ENCODE measurements around the gene CHST15.

The CHST15 gene

DNA sequence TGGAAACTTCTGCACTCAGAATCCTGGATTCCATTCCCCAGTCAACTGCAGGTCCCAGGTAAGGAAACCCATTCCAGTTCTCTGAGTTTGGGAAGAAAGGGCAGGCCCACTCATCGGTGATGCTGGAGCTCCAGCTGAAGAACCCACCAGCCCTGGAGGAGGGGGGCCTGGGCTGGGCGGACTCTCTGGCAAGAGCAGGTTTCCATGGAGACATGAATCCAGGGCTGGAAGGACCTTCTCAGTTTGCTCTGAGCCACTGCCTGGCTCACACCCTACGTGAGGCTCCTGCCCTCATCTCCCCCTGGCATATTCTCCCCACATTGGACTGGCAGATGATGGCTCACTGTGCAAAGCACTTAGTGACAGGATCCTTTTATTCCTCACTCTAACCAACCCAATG is 128.4 kb downstream of the CHST15 start:
- DNase-seq: no peak

DNA sequence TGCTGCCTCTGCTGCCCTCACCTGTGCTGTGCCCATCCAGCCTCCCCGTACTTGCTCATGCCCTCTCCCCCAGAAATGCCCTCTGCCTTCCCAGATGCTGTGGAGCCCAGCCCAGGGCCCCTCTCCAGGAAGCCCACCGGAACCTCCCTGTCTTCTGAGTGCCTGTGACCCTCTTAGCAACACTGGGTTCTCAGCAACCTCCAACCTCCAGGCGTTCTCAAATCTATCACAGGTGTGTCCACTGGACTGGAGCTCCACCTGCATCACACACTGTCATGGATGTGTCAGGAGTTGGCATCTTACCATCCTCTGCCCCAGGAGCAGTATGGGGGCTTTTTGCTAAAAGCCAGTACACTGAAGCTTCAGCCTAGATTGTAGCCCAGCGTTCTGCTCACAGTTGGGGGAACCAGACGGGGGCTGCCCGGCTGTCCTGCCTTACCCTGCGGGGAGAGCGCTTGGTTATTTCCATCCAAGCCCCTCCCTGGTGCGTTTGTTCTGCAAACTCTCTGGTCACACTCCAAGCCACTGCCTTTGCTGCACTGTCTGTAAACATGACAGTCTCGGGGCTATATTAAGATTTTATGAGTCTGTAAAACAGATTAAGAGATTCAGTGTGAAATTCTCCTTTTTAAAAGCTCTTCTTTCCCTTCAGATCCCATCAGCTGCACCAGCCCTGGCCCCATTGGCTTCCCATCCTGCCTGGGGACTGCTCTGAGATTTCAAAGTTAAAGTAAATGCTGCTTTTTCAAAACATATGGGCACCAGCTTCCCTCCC is 130.5 kb downstream of the CHST15 start:
- DNase-seq: no peak

DNA sequence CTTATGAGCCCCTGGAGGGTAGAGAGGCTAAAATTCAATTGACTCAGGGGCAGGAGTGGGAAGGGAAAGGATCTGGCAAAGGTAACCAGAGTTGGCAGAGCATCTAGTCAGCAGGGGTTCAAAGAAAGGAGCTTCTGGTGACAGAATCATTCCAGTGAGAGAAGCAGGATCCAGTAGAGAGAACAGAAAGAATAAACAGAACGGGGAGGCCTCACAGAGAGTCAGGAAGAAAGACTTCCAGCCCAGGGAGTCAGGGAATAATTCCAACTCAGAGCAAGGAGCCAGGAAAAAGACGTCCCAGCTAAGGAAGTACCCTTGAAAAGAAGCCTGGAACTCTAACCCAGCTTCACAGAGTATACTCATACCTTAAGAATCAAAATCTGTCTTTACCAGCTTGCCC is 135.2 kb downstream of the CHST15 start:
- DNase-seq: no peak
